Measurements from ENCODE around the gene CNOT6.

DNA sequence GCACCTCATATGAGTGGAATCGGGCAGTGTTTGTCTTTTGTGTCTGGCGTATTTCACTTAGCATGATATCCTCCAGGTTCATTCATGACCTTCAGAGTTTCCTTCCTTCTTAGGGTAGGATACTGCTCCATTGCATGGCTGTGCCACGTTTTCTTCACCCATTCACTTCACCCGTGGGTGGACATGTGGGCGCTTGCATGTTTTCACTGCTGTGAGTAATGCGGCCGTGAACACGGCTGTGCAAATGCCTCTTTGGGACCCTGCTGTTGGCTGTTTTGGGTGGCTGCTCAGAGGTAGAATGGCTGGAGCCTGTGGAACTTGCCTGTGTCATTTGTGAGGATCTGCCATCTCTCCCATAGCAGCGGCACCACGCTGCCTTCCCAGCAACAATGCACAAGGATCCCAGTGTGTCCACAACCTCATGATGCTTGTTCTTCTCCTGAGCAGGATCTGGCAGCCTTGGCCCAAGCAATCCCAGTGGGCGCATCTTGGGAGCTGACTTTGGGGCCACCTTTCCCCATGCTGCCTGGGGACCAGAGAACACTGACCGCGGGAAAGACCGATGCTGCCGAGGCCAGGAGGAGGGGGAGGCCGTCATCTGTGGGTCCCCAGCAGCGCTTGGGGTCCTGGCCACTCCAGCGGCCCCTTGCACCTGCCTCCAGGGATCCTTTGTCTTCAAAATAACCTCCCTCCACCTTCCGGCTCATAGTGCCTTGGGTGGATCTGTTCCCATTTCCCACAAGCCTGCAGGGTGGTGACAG, 99.4 kb downstream of the CNOT6 start:
- TF ChIP-seq EP300 (IDR thresholded peaks at IDR 0.05) = no peak
- TF ChIP-seq, protein P1, sequence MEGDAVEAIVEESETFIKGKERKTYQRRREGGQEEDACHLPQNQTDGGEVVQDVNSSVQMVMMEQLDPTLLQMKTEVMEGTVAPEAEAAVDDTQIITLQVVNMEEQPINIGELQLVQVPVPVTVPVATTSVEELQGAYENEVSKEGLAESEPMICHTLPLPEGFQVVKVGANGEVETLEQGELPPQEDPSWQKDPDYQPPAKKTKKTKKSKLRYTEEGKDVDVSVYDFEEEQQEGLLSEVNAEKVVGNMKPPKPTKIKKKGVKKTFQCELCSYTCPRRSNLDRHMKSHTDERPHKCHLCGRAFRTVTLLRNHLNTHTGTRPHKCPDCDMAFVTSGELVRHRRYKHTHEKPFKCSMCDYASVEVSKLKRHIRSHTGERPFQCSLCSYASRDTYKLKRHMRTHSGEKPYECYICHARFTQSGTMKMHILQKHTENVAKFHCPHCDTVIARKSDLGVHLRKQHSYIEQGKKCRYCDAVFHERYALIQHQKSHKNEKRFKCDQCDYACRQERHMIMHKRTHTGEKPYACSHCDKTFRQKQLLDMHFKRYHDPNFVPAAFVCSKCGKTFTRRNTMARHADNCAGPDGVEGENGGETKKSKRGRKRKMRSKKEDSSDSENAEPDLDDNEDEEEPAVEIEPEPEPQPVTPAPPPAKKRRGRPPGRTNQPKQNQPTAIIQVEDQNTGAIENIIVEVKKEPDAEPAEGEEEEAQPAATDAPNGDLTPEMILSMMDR (IDR thresholded peaks at IDR 0.05) = no peak
- no peak for TF ChIP-seq POLR2AphosphoS5 (IDR thresholded peaks at IDR 0.05)
- TF ChIP-seq POLR2A (IDR thresholded peaks at IDR 0.05) = no peak

Measured in upper lobe of left lung (tissue), 4 donors.